Measurements from ENCODE around the gene SYMPK.

SYMPK gene

GRCh38 chr19:45780448-45781213 is 82.3 kb downstream of the SYMPK start:
- DNase-seq = no peak

GRCh38 chr19:45780146-45780447 is 82.8 kb downstream of the SYMPK start:
- no peak for DNase-seq

- DNase-seq = peak; percentile 93
Measured at GRCh38 chr19:45779231-45780145, 83.5 kb downstream of the SYMPK start.

GRCh38 chr19:45778010-45778661 is 84.8 kb downstream of the SYMPK start:
- DNase-seq = no peak

- DNase-seq = no peak
Measured at GRCh38 chr19:45777395-45777961, 85.5 kb downstream of the SYMPK start.

GRCh38 chr19:45774765-45775164 is 88.2 kb downstream of the SYMPK start:
- DNase-seq = no peak

- DNase-seq = no peak
Measured at GRCh38 chr19:45773384-45773783, 89.6 kb downstream of the SYMPK start.

GRCh38 chr19:45772912-45773311 is 90.0 kb downstream of the SYMPK start:
- DNase-seq = no peak

GRCh38 chr19:45772130-45772840 is 90.7 kb downstream of the SYMPK start:
- DNase-seq = no peak

- DNase-seq = no peak
Measured at GRCh38 chr19:45771311-45771933, 91.5 kb downstream of the SYMPK start.

GRCh38 chr19:45770192-45771101 is 92.5 kb downstream of the SYMPK start:
- DNase-seq = peak; percentile 99

- peak; percentile 88 for DNase-seq
Measured at GRCh38 chr19:45769821-45770191, 93.1 kb downstream of the SYMPK start.

- peak; percentile 100 for DNase-seq
Measured at GRCh38 chr19:45768984-45769782, 93.8 kb downstream of the SYMPK start, which contains the start of gene SIX5. SIX5 (minus strand) TSS chr19:45769252; CDS start chr19:45768844, 408 bp downstream.

GRCh38 chr19:45768655-45768983 is 94.3 kb downstream of the SYMPK start:
- DNase-seq = no peak

GRCh38 chr19:45767881-45768654 is 94.9 kb downstream of the SYMPK start:
- DNase-seq = peak; percentile 83

GRCh38 chr19:45767410-45767880 is 95.5 kb downstream of the SYMPK start:
- peak; percentile 82 for DNase-seq

- no peak for DNase-seq
Measured at GRCh38 chr19:45766869-45767346, 96.0 kb downstream of the SYMPK start.

GRCh38 chr19:45766296-45766868 is 96.6 kb downstream of the SYMPK start:
- no peak for DNase-seq

All from eye (tissue), 1 donor.